H1 (cell line): ENCODE data around the gene ESYT2. TPM values are rescaled to one million over a fixed set of nuclear protein-coding genes. Genes with fewer than 3 reads are reported as not detected.

ENCODE experiments used
- GABPA ChIP-seq: IDR thresholded peaks from 2 replicates; pipeline ENCODE4 v1.6.1; 2011; ENCODE audit warnings: mild to moderate bottlenecking, low read length, moderate library complexity, borderline replicate concordance; ENCODE audit not compliant: insufficient read depth
- HDAC6 ChIP-seq: IDR thresholded peaks from one replicate; pipeline ENCODE4 v1.7.1; 2012; ENCODE audit warnings: low read depth, mild to moderate bottlenecking, inconsistent platforms, low read length, moderate library complexity
- RNF2 ChIP-seq: fragments of 200-900, 300-1000 bp; sonication (generic); IDR thresholded peaks from 2 replicates; pipeline ENCODE4 v1.7.1; 2016; ENCODE audit warnings: borderline replicate concordance, low read depth, mild to moderate bottlenecking, antibody characterized with exemption, low read length; ENCODE audit not compliant: poor library complexity, severe bottlenecking; ENCODE audit errors: missing control alignments
- SUZ12 ChIP-seq: fragments of 200-600 bp; sonication (generic); IDR thresholded peaks from 2 replicates; pipeline ENCODE4 v1.6.1; 2012; ENCODE audit warnings: mild to moderate bottlenecking, inconsistent platforms, low read length, moderate library complexity, mixed read lengths
- polyA plus RNA-seq, 7 experiments: library from polyadenylated mRNA; depleted of rRNA in 3 of 7; stranded (reverse) in 5 of 7; unstranded in 2 of 7; fragments of >200 nt in 5 of 7; fragments of 200-250 nt in 2 of 7; gene quantifications; 1 replicate in 5 of 7; 2 replicates in 1 of 7; 4 replicates in 1 of 7; pipeline versions ENCODE4 v1.2.1 to v1.2.3, GENCODE V29; 2011 to 2013; ENCODE audit warnings: missing spikeins in 2 of 7, mixed read lengths in 2 of 7
- total RNA-seq: library from RNA; stranded (reverse); fragmentation: NEBNext Ultra II Directional; extraction: Animal tissue kit (Norgen Biotek cat#: 25700); gene quantifications from 2 replicates; pipeline ENCODE4 v1.2.1, GENCODE V29; 2021

The ESYT2 gene
- total and polyA plus RNA-seq, 2 of the 8 experiments (the other 6 are each of a cell fraction or from before 2014, with no cell fraction given): 27.0 to 37.5 TPM

DNA sequence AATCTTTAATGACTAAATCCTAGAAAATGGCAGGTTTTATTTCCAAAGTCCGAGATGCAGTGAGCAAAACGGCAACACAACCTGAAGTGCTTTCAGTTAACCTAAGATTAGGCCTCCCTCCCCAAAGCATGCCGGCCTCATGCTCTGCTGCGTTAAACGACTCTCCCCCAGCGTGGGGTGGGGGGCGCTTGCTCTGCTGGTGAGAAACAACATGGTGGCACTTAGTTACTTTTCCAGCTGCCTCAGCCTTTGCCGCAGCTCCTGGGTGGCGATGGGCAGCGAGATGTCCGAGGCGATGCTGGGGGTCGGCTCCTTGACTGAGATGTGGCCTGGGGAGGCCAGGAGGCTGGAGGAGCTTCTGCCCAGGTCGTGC, 88.0 kb downstream of the ESYT2 start (continued):
- no peak for TF ChIP-seq RNF2
- TF ChIP-seq SUZ12: no peak
- TF ChIP-seq HDAC6: no peak
- TF ChIP-seq GABPA: no peak
